WTC11 (cell line): ENCODE data around the gene RPS15.

Experiments used
- CBFB ChIP-seq: sonication (generic); formaldehyde crosslinking; IDR thresholded peaks from 2 replicates; pipeline ENCODE4 v1.8.1; 2022; ENCODE audit warnings: mild to moderate bottlenecking, low read depth, missing genetic modification reagents
- FOXK1 ChIP-seq: sonication (generic); formaldehyde crosslinking; IDR thresholded peaks from 2 replicates; pipeline ENCODE4 v1.8.0; 2022; ENCODE audit warnings: mild to moderate bottlenecking, moderate library complexity, missing genetic modification reagents
- GABPB1 ChIP-seq: sonication (generic); formaldehyde crosslinking; IDR thresholded peaks from 2 replicates; pipeline ENCODE4 v1.8.1; 2023; ENCODE audit warnings: mild to moderate bottlenecking, missing genetic modification reagents
- MAX ChIP-seq: sonication (generic); formaldehyde crosslinking; IDR thresholded peaks from 2 replicates; pipeline ENCODE4 v1.8.0; 2022; ENCODE audit warnings: mild to moderate bottlenecking, missing genetic modification reagents
- MLX ChIP-seq: sonication (generic); formaldehyde crosslinking; IDR thresholded peaks from 2 replicates; pipeline ENCODE4 v1.8.1; 2023; ENCODE audit warnings: mild to moderate bottlenecking, missing genetic modification reagents, moderate library complexity
- RELA ChIP-seq: sonication (generic); formaldehyde crosslinking; IDR thresholded peaks from 2 replicates; pipeline ENCODE4 v1.8.1; 2022; ENCODE audit warnings: missing genetic modification reagents, mild to moderate bottlenecking, borderline replicate concordance
- ZNF263 ChIP-seq: sonication (generic); formaldehyde crosslinking; IDR thresholded peaks from 2 replicates; pipeline ENCODE4 v1.8.1; 2022; ENCODE audit warnings: low read depth, mild to moderate bottlenecking, moderate library complexity, missing genetic modification reagents
- TF ChIP-seq, protein P1 (sequence below): fragments of 200-600 bp; IDR thresholded peaks from 2 replicates; pipeline ENCODE4 v1.8.0; 2022; ENCODE audit warnings: antibody characterized with exemption
- TF ChIP-seq, protein P2 (sequence below): sonication (generic); formaldehyde crosslinking; IDR thresholded peaks from 2 replicates; pipeline ENCODE4 v1.8.1; 2022; ENCODE audit warnings: low read depth, mild to moderate bottlenecking, moderate library complexity, missing genetic modification reagents, borderline replicate concordance

- TF ChIP-seq, protein P1, sequence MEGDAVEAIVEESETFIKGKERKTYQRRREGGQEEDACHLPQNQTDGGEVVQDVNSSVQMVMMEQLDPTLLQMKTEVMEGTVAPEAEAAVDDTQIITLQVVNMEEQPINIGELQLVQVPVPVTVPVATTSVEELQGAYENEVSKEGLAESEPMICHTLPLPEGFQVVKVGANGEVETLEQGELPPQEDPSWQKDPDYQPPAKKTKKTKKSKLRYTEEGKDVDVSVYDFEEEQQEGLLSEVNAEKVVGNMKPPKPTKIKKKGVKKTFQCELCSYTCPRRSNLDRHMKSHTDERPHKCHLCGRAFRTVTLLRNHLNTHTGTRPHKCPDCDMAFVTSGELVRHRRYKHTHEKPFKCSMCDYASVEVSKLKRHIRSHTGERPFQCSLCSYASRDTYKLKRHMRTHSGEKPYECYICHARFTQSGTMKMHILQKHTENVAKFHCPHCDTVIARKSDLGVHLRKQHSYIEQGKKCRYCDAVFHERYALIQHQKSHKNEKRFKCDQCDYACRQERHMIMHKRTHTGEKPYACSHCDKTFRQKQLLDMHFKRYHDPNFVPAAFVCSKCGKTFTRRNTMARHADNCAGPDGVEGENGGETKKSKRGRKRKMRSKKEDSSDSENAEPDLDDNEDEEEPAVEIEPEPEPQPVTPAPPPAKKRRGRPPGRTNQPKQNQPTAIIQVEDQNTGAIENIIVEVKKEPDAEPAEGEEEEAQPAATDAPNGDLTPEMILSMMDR, result no peak
- TF ChIP-seq, protein P2, sequence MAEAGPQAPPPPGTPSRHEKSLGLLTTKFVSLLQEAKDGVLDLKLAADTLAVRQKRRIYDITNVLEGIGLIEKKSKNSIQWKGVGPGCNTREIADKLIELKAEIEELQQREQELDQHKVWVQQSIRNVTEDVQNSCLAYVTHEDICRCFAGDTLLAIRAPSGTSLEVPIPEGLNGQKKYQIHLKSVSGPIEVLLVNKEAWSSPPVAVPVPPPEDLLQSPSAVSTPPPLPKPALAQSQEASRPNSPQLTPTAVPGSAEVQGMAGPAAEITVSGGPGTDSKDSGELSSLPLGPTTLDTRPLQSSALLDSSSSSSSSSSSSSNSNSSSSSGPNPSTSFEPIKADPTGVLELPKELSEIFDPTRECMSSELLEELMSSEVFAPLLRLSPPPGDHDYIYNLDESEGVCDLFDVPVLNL (CRISPR knock-in tag), result no peak
- TF ChIP-seq FOXK1 (CRISPR knock-in tag), result no peak
- TF ChIP-seq RELA, result no peak
- no peak for TF ChIP-seq GABPB1
- TF ChIP-seq MLX (CRISPR knock-in tag), result no peak
- no peak for TF ChIP-seq MAX (CRISPR knock-in tag)
- no peak for TF ChIP-seq ZNF263 (CRISPR knock-in tag)
- no peak for TF ChIP-seq CBFB (CRISPR knock-in tag)
These were observed 4.2 kb upstream of the RPS15 start for GRCh38 chr19:1434040-1434366.
